Stimulated activated CD4-positive, alpha-beta T cell treated with anti-CD3 and anti-CD28 coated beads, Interleukin-1b, Interleukin-23, amount 100 ng/mL, for 48 hours (primary cell): Measurements from ENCODE around the gene PMEPA1.

Source experiments
- DNase-seq: peaks from one replicate; pipeline ENCODE4 v3.0.0-alpha.2; 2020

Gene PMEPA1

GRCh38 chr20:57601737-57602136, 108.1 kb downstream of the PMEPA1 start:
- DNase-seq, result no peak

DNA sequence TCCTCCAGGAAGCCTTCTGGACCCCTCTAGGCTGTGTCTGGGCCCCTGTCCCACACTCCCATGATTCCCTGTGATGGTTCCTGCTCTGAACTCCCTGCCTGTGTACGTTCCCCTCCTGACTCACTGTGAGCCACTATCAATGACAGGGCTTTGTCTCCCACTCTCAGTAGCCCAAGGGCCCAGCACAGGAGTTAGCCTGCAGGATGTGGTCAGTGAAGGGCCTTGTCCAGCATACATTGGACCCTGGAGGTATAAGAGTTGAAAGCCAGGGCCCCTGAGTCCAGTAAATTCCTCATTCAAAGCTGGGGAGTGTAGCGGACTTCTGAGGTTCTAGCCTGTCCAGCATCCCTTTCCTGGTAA, 108.6 kb downstream of the PMEPA1 start:
- DNase-seq, result no peak

GRCh38 chr20:57600320-57601210, 109.2 kb downstream of the PMEPA1 start:
- DNase-seq, result no peak

GRCh38 chr20:57598491-57598890, 111.3 kb downstream of the PMEPA1 start:
- DNase-seq, result no peak
